ENCODE measurements around the gene VMO1.

The VMO1 gene

DNA sequence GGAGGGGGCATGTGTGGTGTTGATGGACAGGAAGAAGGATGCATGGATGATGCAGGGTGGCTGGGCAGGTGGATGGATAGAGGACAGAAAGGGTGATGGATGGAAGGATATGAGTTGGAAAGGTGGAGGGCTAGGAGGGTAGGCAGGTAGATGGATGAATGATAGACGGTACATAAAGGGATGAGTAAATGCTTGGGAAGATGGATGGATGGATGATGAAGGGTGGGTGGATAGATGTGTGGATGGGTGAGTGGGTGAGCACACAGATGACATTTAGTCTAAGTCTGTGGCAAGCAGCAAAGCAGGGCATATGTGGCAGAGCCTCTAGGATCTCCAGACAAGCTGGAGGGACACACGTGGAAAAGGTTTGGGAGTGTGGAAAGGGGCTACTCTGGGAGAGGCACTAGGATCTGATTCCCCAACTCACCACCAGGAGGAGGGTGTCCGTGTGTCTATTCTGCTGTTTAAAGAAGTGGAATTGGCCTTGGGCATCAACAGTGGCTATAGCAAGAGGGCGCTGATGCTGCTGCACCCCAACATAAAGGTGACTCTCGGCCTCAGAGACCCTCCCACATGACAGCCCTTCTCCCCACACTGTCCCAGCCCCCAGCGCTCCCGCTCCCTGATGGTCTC, 29.0 kb upstream of the VMO1 start:
- Histone ChIP-seq H3K18ac (ENCODE audit: low read length) (no peak overlapping the region), H3K9ac (ENCODE audit: low read length) (no peak overlapping the region), H3K4ac (ENCODE audit: low read depth, low read length) (no peak overlapping the region), H2BK120ac (ENCODE audit: low read depth, low read length) (no peak overlapping the region), H3K79me2 (ENCODE audit: control insufficient read depth, insufficient read depth, low read length) (no peaks in the 10 kb centered on the region), H3K4me3 (ENCODE audit: low read length) (no peak overlapping the region), H3K79me1 (ENCODE audit: low read length) (no peaks in the 10 kb centered on the region), H4K8ac (ENCODE audit: low read depth, low read length) (no peak overlapping the region), H3K36me3 (ENCODE audit: control insufficient read depth, insufficient read depth, low read length) (peaks cover 5% of the 10 kb centered on the region), H3K4me1 (ENCODE audit: control insufficient read depth, low read depth, low read length) (no peaks in the 10 kb centered on the region), H3K27me3 (ENCODE audit: insufficient read depth, low read length, poor library complexity) (no peaks in the 10 kb centered on the region), H2BK15ac (replicated peaks; ENCODE audit: low read depth) (no peak overlapping the region), H3K56ac (ENCODE audit: low read length) (no peak overlapping the region), H2AK5ac (ENCODE audit: low read length) (no peak overlapping the region), H2BK5ac (ENCODE audit: low read length) (no peak overlapping the region), H4K5ac (ENCODE audit: low read length) (no peak overlapping the region), H3K27ac (ENCODE audit: low read depth, low read length) (no peak overlapping the region), H3K4me2 (ENCODE audit: low read length) (no peak overlapping the region), H3K23ac (ENCODE audit: low read length) (peak overlapping the region; percentile 45)
- DNase-seq = peak; percentile 31
- WGBS (ENCODE audit: extremely low coverage, insufficient coverage, low lambda C conversion rate) = 100% methylated on average over 1 of the region's 7 CpGs

DNA sequence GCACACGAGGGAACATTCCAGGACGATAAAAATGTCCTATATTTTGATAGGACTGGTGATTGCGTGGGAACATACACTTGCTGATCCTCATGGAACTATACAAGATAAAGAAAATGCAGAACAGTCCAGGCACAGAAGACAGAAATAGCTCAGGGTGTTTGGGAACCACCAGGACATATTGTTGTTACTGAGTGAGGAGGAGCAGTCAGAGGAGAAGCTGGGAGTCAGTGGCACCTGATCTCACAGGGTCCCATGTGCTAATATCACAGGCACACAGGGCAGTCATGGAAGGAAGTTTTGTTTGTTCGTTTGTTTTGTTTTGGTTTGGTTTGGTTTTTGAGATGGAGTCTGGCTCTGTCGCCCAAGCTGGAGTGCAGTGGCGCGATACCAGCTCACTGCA, 26.5 kb upstream of the VMO1 start:
- H3K56ac ChIP-seq (ENCODE audit: low read length) = no peak overlapping the region
- no peak overlapping the region for H3K18ac ChIP-seq (ENCODE audit: low read length)
- H4K8ac ChIP-seq (ENCODE audit: low read depth, low read length) = no peak overlapping the region
- H4K5ac ChIP-seq (ENCODE audit: low read length) = no peak overlapping the region
- H3K4ac ChIP-seq (ENCODE audit: low read depth, low read length) = no peak overlapping the region
- H3K9ac ChIP-seq (ENCODE audit: low read length) = no peak overlapping the region
- no peaks in the 10 kb centered on the region for H3K79me1 ChIP-seq (ENCODE audit: low read length)
- no peak overlapping the region for H2BK5ac ChIP-seq (ENCODE audit: low read length)
- no peak overlapping the region for H3K4me2 ChIP-seq (ENCODE audit: low read length)
- no peak overlapping the region for H2BK120ac ChIP-seq (ENCODE audit: low read depth, low read length)
- WGBS (ENCODE audit: extremely low coverage, insufficient coverage, low lambda C conversion rate) = no CpG with 5 or more reads among the region's 7 CpGs
- no peaks in the 10 kb centered on the region for H3K4me1 ChIP-seq (ENCODE audit: control insufficient read depth, low read depth, low read length)
- H3K4me3 ChIP-seq (ENCODE audit: low read length) = no peak overlapping the region
- no peaks in the 10 kb centered on the region for H3K79me2 ChIP-seq (ENCODE audit: control insufficient read depth, insufficient read depth, low read length)
- H3K23ac ChIP-seq (ENCODE audit: low read length) = no peak overlapping the region
- DNase-seq = no peak
- H3K27me3 ChIP-seq (ENCODE audit: insufficient read depth, low read length, poor library complexity) = no peaks in the 10 kb centered on the region
- H3K27ac ChIP-seq (ENCODE audit: low read depth, low read length) = no peak overlapping the region
- no peak overlapping the region for H2AK5ac ChIP-seq (ENCODE audit: low read length)
- no peak overlapping the region for H2BK15ac ChIP-seq (replicated peaks; ENCODE audit: low read depth)
- H3K36me3 ChIP-seq (ENCODE audit: control insufficient read depth, insufficient read depth, low read length) = peaks cover 5% of the 10 kb centered on the region

GRCh38 chr17:4811471-4811870, 25.3 kb upstream of the VMO1 start:
- Histone ChIP-seq H2BK15ac (replicated peaks; ENCODE audit: low read depth) (no peak overlapping the region), H2BK120ac (ENCODE audit: low read depth, low read length) (no peak overlapping the region), H3K36me3 (ENCODE audit: control insufficient read depth, insufficient read depth, low read length) (peaks cover 3% of the 10 kb centered on the region), H3K4ac (ENCODE audit: low read depth, low read length) (no peak overlapping the region), H3K79me2 (ENCODE audit: control insufficient read depth, insufficient read depth, low read length) (no peaks in the 10 kb centered on the region), H2AK5ac (ENCODE audit: low read length) (no peak overlapping the region), H3K56ac (ENCODE audit: low read length) (no peak overlapping the region), H2BK5ac (ENCODE audit: low read length) (no peak overlapping the region), H4K8ac (ENCODE audit: low read depth, low read length) (no peak overlapping the region), H3K27ac (ENCODE audit: low read depth, low read length) (no peak overlapping the region), H3K79me1 (ENCODE audit: low read length) (no peaks in the 10 kb centered on the region), H4K5ac (ENCODE audit: low read length) (no peak overlapping the region), H3K23ac (ENCODE audit: low read length) (no peak overlapping the region), H3K4me2 (ENCODE audit: low read length) (no peak overlapping the region), H3K18ac (ENCODE audit: low read length) (no peak overlapping the region), H3K9ac (ENCODE audit: low read length) (no peak overlapping the region), H3K4me1 (ENCODE audit: control insufficient read depth, low read depth, low read length) (no peaks in the 10 kb centered on the region), H3K27me3 (ENCODE audit: insufficient read depth, low read length, poor library complexity) (no peaks in the 10 kb centered on the region), H3K4me3 (ENCODE audit: low read length) (no peak overlapping the region)
- DNase-seq = no peak
- WGBS (ENCODE audit: extremely low coverage, insufficient coverage, low lambda C conversion rate) = no CpG with 5 or more reads among the region's 12 CpGs

DNA sequence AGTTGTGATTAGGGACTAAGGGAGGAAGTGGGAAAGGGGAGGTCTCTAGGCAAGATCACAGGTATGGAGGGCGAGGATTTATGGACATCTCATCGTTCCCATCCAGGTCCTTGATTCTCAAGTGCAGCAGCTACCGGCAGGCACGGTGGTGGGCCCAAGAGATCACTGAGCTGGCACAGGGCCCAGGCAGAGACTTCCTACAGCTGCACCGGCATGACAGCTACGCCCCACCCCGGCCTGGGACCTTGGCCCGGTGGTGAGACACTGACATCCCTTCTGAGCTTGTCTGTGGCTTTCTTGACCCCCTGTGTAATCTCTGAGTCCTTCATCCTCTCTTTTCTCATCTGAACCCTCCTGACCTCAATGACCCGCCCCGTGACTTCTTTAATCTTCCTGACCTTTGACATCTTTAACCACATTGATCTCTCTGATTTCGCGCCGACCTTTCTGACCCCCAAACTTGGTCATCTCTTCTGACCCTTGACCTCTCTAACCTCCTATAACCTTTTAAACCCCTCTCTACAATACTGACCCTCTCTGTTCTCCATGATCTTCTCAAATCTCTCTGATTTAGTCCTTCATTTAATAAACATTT, 24.6 kb upstream of the VMO1 start:
- Histone ChIP-seq H3K9ac (ENCODE audit: low read length) (no peak overlapping the region), H3K56ac (ENCODE audit: low read length) (no peak overlapping the region), H2BK15ac (replicated peaks; ENCODE audit: low read depth) (no peak overlapping the region), H3K36me3 (ENCODE audit: control insufficient read depth, insufficient read depth, low read length) (peaks cover 3% of the 10 kb centered on the region), H2BK5ac (ENCODE audit: low read length) (no peak overlapping the region), H3K4me2 (ENCODE audit: low read length) (no peak overlapping the region), H3K4ac (ENCODE audit: low read depth, low read length) (no peak overlapping the region), H4K8ac (ENCODE audit: low read depth, low read length) (no peak overlapping the region), H3K27me3 (ENCODE audit: insufficient read depth, low read length, poor library complexity) (no peaks in the 10 kb centered on the region), H2AK5ac (ENCODE audit: low read length) (no peak overlapping the region), H4K5ac (ENCODE audit: low read length) (no peak overlapping the region), H3K27ac (ENCODE audit: low read depth, low read length) (no peak overlapping the region), H3K23ac (ENCODE audit: low read length) (no peak overlapping the region), H3K18ac (ENCODE audit: low read length) (no peak overlapping the region), H3K4me3 (ENCODE audit: low read length) (no peak overlapping the region), H2BK120ac (ENCODE audit: low read depth, low read length) (no peak overlapping the region), H3K79me1 (ENCODE audit: low read length) (no peaks in the 10 kb centered on the region), H3K4me1 (ENCODE audit: control insufficient read depth, low read depth, low read length) (no peaks in the 10 kb centered on the region), H3K79me2 (ENCODE audit: control insufficient read depth, insufficient read depth, low read length) (no peaks in the 10 kb centered on the region)
- WGBS (ENCODE audit: extremely low coverage, insufficient coverage, low lambda C conversion rate) = no CpG with 5 or more reads among the region's 13 CpGs
- no peak for DNase-seq

DNA sequence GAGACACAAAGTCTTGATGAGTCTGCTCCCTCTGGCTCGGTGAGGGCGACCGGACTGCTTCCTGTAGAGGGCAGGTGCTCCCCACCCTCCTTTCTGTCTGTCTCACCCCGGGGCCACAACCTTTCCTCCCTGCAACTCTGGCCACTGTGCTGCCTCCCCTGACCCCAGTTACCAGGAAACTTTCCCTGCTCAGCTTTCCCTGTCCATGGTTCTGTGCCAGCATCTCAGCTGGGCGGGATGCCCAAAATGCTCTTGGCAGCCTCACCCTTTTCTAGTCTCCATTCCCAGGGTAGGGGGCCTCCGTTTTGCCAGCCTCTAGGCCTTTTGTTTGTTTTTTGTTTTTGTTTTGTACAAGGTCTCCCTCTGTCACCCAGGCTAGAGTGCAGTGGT, 22.2 kb upstream of the VMO1 start:
- Histone ChIP-seq H3K9ac (ENCODE audit: low read length) (no peak overlapping the region), H2BK5ac (ENCODE audit: low read length) (no peak overlapping the region), H3K27me3 (ENCODE audit: insufficient read depth, low read length, poor library complexity) (no peaks in the 10 kb centered on the region), H3K4me1 (ENCODE audit: control insufficient read depth, low read depth, low read length) (no peaks in the 10 kb centered on the region), H2BK15ac (replicated peaks; ENCODE audit: low read depth) (no peak overlapping the region), H3K36me3 (ENCODE audit: control insufficient read depth, insufficient read depth, low read length) (no peaks in the 10 kb centered on the region), H3K4ac (ENCODE audit: low read depth, low read length) (no peak overlapping the region), H3K79me1 (ENCODE audit: low read length) (no peaks in the 10 kb centered on the region), H2BK120ac (ENCODE audit: low read depth, low read length) (no peak overlapping the region), H3K27ac (ENCODE audit: low read depth, low read length) (no peak overlapping the region), H3K18ac (ENCODE audit: low read length) (no peak overlapping the region), H4K8ac (ENCODE audit: low read depth, low read length) (no peak overlapping the region), H3K56ac (ENCODE audit: low read length) (no peak overlapping the region), H3K23ac (ENCODE audit: low read length) (no peak overlapping the region), H3K79me2 (ENCODE audit: control insufficient read depth, insufficient read depth, low read length) (no peaks in the 10 kb centered on the region), H2AK5ac (ENCODE audit: low read length) (no peak overlapping the region), H4K5ac (ENCODE audit: low read length) (no peak overlapping the region), H3K4me2 (ENCODE audit: low read length) (no peak overlapping the region), H3K4me3 (ENCODE audit: low read length) (no peak overlapping the region)
- no peak for DNase-seq
- whole genome bisulfite sequencing (ENCODE audit: extremely low coverage, insufficient coverage, low lambda C conversion rate) = no CpG with 5 or more reads among the region's 6 CpGs
